GM11168 (cell line): ENCODE measurements around the gene GPR17.

Experiments
- in situ Hi-C: fragments of 300-500 bp; cut with MboI; formaldehyde crosslinking; loops from one replicate; pipeline ENCODE4 v1.12.0; 2022; ENCODE audit warnings: low sequenced_read_pairs; ENCODE audit not compliant: unreplicated experiment

The GPR17 gene

DNA sequence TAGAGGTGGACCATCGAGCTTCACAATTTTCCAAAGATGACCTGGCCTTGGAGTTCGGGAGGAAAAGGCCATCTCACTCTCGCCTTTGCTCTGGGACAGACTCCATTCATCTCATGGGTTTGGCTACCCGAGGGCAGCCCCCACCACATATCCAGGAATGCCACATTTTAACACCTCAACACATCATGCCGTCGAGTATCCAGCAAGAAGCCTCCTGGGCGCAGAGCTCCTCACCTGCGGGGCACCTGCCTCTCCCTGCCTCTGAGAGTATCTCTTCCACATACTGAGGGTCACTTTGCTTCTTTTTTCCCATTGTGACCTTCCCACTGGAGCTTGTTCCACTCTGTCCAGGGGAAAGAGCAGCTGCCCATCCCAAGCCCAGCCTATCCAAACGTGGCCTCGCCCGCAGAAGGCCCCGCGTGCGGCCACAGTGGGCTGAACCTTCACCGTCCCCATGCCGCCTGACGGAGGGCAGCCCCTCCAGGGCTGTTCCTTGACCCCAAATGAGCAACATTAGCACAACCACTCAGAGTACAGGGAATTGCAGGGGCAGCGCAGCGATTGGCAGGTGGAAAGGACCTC is 34.8 kb downstream of the GPR17 start:
- in situ Hi-C loops: no loop called here

DNA sequence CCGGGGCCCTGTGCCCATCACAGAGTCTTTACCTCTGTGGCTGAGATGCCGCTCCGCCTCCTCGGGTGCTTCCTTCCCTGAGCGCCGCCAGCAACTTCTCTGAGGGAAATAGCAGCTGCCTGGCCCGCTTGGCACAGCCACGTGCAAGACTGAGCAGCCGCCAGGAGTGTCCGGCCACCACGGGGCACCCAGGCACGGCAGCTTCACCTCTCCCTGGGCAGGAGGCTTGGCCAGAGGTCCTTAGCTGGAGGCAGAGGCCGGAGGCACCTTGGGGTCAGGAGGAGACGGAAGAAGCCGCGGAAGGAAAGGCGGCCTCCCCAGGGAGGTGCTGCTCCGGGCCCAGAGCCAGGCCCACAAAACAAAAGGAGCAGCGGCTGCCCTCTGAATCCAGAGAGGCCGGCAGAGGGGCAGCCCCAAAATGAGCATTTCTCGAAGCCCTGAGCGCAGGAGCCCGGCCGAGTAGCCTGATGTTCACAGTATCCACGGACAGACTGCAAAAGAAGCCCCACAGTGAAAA is 35.4 kb downstream of the GPR17 start:
- in situ Hi-C loops: no loop called here

DNA sequence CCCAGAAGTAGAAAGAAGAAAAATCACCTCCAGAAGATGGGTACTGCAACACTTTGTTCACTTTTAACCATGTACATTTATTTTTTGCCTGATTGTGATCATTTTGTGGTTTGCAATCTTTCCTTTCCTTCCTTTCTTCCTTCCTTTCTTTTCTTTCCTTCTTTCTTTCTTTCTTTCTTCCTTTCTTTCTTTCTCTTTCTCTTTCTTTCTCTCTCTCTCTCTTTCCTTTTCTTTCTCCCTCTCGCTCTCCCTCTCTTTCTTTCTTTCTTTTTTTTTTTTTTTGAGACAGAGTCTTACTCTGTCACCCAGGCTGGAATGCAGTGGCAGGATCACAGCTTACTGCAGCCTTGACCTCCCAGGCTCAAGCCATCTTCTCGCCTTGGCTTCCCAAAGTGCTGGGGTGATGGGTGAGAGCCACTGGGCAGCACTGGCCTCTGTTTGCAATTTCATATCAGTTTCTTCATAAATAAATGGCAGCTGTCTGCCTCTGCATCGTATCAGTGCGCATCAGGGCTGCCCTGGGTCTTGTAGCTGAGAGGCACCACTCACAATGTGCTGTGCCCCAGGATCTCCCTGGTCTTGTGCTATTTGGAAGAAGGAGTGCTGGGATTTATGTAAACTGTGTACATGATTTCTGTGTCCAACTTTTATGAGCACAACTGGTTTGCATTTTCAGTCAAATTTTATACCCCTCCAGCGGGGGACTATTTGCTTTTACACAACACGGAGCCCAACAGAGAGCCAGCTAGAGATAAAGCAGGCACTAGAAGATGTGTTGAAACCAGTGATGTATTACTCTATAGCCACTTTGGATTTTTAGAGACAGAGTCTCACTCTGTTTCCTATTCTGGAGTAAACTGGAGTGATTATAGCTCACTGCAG is 36.3 kb downstream of the GPR17 start:
- in situ Hi-C loops: no loop called here

- in situ Hi-C loops: no loop called here
These were observed 37.1 kb downstream of the GPR17 start for GRCh38 chr2:127683056-127683455.

DNA sequence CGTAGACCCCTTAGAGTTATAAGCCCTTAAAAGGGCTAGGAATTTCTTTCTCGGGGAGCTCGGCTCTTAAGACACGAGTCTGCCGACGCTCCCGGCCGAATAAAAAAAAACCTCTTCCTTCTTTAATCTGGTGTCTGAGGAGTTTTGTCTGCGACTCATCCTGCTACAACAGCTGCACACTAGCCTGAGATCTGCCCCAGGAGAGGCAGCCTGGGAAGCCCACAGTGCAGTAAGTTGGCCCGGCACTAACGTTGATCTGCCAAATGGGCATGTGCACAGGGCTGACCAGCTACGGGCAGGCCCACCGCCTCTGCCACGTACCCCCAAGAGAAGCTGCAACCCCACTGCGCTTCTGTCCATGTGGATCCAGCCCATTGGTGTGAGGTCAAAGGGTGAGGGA is 37.8 kb downstream of the GPR17 start:
- in situ Hi-C loops: no loop called here

DNA sequence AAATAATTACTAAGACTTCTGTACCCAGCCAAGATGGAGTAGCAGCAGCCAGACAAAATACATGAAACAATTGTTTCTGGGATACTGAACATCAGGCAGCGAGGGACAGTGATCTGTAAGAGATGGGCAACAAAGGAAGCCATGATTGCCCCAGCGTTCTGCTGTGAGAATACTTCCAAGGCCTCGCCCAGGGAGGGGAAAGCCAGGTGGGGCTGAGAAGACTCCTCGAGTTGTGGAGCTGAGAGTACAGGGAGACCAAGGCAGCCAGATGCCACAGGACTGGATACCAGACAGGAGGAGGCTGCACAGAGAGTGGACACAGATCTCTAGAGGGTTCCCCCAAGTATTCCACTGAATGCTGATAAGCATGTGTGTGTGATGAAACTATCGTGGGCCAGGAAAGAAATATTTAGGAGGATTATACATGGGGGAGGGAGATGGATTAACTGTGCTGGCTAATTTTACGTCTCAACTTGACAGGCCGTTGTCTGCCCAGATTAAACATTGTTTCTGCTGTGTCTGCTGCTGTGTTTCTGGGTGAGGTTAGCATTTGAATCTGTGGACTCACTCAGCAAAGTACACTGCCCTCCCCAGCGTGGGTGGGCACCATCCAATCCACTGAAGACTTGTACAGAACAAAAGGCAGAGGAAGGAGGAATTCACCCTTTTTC is 39.6 kb downstream of the GPR17 start:
- in situ Hi-C loops: no loop called here

- in situ Hi-C loops: no loop called here
These were observed 42.5 kb downstream of the GPR17 start for GRCh38 chr2:127688405-127688804.

GRCh38 chr2:127690696-127691095 is 44.7 kb downstream of the GPR17 start:
- in situ Hi-C loops: no loop called here

DNA sequence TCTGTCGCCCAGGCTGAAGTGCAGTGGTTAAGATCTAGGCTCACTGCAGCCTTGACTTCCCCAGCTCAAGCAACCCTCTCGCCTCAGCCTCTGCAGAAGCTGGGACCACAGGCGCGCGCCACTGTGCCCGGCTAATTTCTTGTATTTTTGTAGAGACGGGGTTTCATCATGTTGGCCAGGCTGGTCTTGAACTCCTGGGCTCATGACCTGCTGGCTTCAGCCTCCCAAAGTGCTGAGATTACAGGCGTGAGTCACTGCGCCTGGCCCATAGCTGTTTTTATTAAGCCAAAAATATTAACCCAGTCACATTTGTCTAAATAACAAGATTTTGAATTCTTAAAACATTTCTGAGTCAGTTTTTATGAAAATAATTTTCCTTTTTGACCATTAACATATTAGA is 49.0 kb downstream of the GPR17 start:
- in situ Hi-C loops: no loop called here

GRCh38 chr2:127695491-127696472 is 49.8 kb downstream of the GPR17 start:
- in situ Hi-C loops: no loop called here

DNA sequence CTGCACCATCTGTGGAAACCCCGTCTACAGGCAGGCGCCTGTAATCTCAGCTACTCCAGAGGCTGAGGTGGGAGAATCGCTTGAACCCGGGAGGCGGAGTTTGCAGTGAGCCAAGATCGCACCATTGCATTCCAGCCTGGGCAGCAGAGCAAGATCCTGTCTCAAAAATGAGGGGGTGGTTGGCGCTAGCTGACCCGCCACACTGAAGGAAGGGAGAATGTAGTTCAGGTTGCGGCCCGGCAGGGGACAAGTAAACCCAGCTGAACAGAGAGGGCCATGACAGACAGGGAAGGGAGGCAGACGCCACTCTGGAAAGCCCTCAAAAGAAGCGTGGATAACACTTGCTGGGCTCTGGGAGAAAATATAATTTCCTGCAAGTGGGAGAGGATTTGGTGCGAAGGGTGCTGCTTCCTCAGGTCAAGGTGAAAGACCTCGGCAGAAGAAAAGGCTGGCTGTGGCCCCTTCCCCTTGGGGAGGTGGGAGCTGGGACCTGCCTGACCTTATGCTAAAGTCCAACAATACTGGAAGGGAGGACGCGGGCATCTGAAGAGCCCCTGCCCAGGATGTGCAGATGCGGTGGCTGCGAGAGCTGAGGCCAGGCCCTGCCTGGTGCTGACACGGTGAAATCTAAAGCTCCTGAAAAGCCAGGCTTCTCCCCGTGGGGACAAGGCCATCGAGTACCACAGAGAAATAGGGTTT is 51.7 kb downstream of the GPR17 start:
- in situ Hi-C loops: no loop called here

DNA sequence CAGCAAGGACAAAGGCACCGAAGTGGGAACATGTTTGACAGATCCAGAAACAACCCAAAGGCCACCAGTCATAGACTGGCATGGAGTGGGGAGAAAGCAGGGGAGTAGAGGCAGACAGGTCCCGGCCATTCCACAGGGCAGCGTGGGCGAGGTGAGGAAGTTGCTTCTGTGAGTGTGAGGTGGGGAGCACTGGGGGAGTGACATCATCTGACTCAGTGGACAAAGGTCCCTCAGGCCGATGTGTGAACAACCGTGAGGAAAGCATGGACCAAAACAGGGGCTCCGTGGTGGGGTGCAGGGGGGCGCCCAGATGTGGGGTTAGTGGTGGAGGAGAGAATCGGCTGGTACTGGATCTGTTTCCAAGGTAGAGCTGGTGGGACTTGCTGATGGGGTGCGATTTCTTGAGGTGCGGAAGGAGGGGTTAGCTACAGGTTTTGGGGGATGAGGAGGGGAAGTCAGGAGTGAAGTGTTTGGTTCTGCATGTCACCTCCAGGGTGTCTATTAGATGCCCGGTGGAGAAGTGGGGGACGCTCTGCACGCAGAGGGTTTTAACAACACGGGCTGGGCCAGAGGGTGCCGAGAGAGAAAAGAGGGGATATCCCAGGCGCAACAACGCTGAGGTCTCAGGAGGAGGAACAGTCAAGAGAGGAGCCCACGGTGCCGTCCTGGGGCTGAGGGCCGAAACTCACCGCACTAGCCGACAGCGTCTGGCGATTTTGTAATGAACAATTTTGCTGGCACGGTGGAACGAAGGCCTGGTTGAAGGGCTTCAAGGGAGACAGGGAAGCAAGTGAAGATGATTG is 52.8 kb downstream of the GPR17 start:
- in situ Hi-C loops: no loop called here

DNA sequence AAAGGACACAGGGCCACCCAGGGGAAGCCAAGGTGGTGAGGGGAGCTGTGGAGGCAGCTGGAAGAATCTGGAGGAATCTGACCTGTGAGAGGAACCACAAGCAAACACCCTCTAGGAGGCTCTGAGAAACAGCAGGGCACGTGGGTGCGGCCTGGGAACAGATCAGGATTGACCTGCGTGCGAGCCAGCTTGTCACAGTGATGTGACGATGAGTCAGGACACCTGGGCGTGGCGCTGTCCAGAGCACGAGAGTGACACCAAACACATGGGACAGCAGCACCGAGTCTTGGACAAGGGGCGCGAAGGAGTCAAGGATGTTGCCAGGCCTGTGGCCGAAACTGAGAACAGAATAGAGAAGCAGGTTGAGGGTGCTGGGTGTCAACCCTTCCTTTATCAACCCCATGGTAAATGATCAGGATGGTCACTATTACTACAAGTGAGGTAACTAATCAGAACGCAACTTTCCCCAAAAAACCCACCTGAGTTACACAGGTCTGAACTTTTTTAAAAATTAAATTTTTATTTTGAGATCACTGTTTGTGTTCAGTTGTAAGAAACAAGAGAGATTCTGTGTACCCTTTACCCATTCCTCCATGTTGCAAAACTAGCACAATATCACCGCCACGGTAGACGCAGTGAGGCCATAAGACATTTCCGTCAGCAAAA is 54.7 kb downstream of the GPR17 start:
- in situ Hi-C loops: no loop called here

GRCh38 chr2:127701193-127701650 is 55.3 kb downstream of the GPR17 start, which contains the start of gene SFT2D3:
Gene SFT2D3, plus strand, starts transcription at chr2:127701497. Its CDS starts 32 bp downstream, at chr2:127701529.
- in situ Hi-C loops: no loop called here

DNA sequence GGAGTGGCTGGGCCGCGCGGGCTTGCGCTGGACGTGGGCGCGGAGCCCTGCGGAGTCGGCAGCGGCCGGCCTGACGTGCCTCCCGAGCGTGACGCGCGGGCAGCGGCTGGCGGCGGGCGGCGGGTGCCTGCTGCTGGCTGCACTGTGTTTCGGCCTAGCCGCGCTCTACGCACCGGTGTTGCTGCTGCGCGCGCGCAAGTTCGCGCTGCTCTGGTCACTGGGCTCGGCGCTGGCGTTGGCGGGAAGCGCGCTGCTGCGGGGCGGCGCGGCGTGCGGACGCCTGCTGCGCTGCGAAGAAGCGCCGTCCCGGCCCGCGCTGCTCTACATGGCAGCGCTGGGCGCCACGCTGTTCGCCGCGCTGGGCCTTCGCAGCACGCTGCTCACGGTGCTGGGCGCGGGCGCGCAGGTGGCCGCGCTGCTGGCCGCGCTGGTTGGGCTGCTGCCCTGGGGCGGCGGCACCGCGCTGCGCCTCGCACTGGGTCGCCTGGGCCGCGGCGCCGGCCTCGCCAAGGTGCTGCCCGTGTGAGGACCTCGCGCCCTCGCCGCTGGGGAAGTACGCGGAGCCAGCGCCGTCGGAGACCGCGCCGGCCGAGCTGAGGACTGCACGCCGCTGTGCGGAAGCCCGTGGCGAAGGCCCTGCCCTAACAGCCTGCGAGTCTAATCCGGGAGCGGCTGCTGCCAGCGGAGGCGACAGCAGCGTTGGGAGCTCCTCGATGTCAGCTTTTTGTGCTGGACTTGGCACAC is 55.9 kb downstream of the GPR17 start:
- in situ Hi-C loops: no loop called here
